Measurements from ENCODE around the gene LTBP4.
A peak's percentile ranks its signal among the peaks of the same experiment; 100 is the strongest.

The LTBP4 gene

GRCh38 chr19:40567040-40567749 lies 34.0 kb upstream of the LTBP4 start:
- Histone ChIP-seq H3K9me3 (ENCODE audit: severe bottlenecking) (no peaks in the 10 kb centered on the region), H3K4me3 (ENCODE audit: low read depth, low read length) (no peak overlapping the region), H3K27ac (no peak overlapping the region), H3K36me3 (no peaks in the 10 kb centered on the region), H3K27me3 (ENCODE audit: insufficient read depth, low read depth, severe bottlenecking) (no peaks in the 10 kb centered on the region)
- no peak for DNase-seq
- no peak for TF ChIP-seq CTCF (IDR thresholded peaks at IDR 0.05; ENCODE audit: low read depth, low read length)

- no peaks in the 10 kb centered on the region for H3K27me3 ChIP-seq (ENCODE audit: insufficient read depth, low read depth, severe bottlenecking)
- TF ChIP-seq CTCF (IDR thresholded peaks at IDR 0.05; ENCODE audit: low read depth, low read length), result no peak
- no peak overlapping the region for H3K27ac ChIP-seq
- no peaks in the 10 kb centered on the region for H3K36me3 ChIP-seq
- H3K9me3 ChIP-seq (ENCODE audit: severe bottlenecking), result no peaks in the 10 kb centered on the region
- DNase-seq, result no peak
- no peak overlapping the region for H3K4me3 ChIP-seq (ENCODE audit: low read depth, low read length)
Measured at GRCh38 chr19:40567750-40568494, 33.2 kb upstream of the LTBP4 start.

GRCh38 chr19:40570313-40571004 lies 30.7 kb upstream of the LTBP4 start:
- H3K36me3 ChIP-seq, result no peaks in the 10 kb centered on the region

GRCh38 chr19:40571005-40571318 lies 30.2 kb upstream of the LTBP4 start:
- DNase-seq, result no peak
- Histone ChIP-seq H3K27ac (no peak overlapping the region), H3K27me3 (ENCODE audit: insufficient read depth, low read depth, severe bottlenecking) (no peaks in the 10 kb centered on the region), H3K36me3 (no peaks in the 10 kb centered on the region), H3K4me3 (ENCODE audit: low read depth, low read length) (no peak overlapping the region), H3K9me3 (ENCODE audit: severe bottlenecking) (no peaks in the 10 kb centered on the region)
- TF ChIP-seq CTCF (IDR thresholded peaks at IDR 0.05; ENCODE audit: low read depth, low read length), result no peak

More at GRCh38 chr19:40570313-40571004, 30.7 kb upstream of the LTBP4 start:
- H3K9me3 ChIP-seq (ENCODE audit: severe bottlenecking), result no peaks in the 10 kb centered on the region
- DNase-seq, result peak; percentile 99
- peak overlapping the region; percentile 37 for H3K4me3 ChIP-seq (ENCODE audit: low read depth, low read length)
- no peaks in the 10 kb centered on the region for H3K27me3 ChIP-seq (ENCODE audit: insufficient read depth, low read depth, severe bottlenecking)
- 0 out of 2 replicates have a peak, but pooled peaks have one; percentile 23 for TF ChIP-seq CTCF (IDR thresholded peaks at IDR 0.05; ENCODE audit: low read depth, low read length)
- peak overlapping the region; percentile 30; the same call in 1 of the 2 replicates for H3K27ac ChIP-seq

- no peaks in the 10 kb centered on the region for H3K27me3 ChIP-seq (ENCODE audit: insufficient read depth, low read depth, severe bottlenecking)
- TF ChIP-seq CTCF (IDR thresholded peaks at IDR 0.05; ENCODE audit: low read depth, low read length), result no peak
- H3K27ac ChIP-seq, result no peak overlapping the region
Measured at GRCh38 chr19:40571831-40572495, 29.2 kb upstream of the LTBP4 start.

More at GRCh38 chr19:40571831-40572495, 29.2 kb upstream of the LTBP4 start:
- no peaks in the 10 kb centered on the region for H3K9me3 ChIP-seq (ENCODE audit: severe bottlenecking)
- no peak for DNase-seq
- 0 out of 2 replicates have a peak, but pooled peaks cover 3% of the 10 kb centered on the region for H3K36me3 ChIP-seq
- no peak overlapping the region for H3K4me3 ChIP-seq (ENCODE audit: low read depth, low read length)

Measured in WERI-Rb-1 (cell line).